Endothelial cell of umbilical vein (primary cell): ENCODE data around the gene IL1R2. TPM values are rescaled to one million over a fixed set of nuclear protein-coding genes. Genes with fewer than 3 reads are reported as not detected.

Experiments used
- BruUV-seq: library from RNA; stranded (reverse); fragments of 400-500 nt; replicated peaks from 2 replicates; lab custom pipeline; 2021; lab: Mats Ljungman, UMichigan
- CTCF ChIA-PET: fragments of 300-600, 350-600 bp; sonication (Branson Sonifier 250); formaldehyde crosslinking; loops from one replicate; lab custom pipeline; 2021; ENCODE audit warnings: antibody characterized with exemption, inconsistent platforms; lab: Charles Lee
- POLR2A ChIA-PET: fragments of 300-600, 350-600 bp; sonication (Branson Sonifier 250); formaldehyde crosslinking; loops from one replicate; lab custom pipeline; 2021; ENCODE audit warnings: antibody characterized with exemption, inconsistent platforms; lab: Charles Lee
- DNase-seq: peaks from one replicate; pipeline ENCODE4 v3.0.0-alpha.2; 2011; ENCODE audit warnings: low read depth, low spot score
- FAIRE-seq: peaks from 2 replicates; lab custom pipeline; 2011; peaks lifted over from hg19 to GRCh38; lab: Jason Lieb, UNC
- H2AFZ ChIP-seq: 2 replicates; pipeline ENCODE4 v1.6.0; 2012; ENCODE audit warnings: low read depth, low read length, control low read depth, inconsistent platforms
- H3K27ac ChIP-seq: 2 replicates; pipeline ENCODE4 v1.5.1; 2011; ENCODE audit warnings: low read depth, mild to moderate bottlenecking, control low read depth, low read length, moderate library complexity; ENCODE audit not compliant: insufficient read depth
- H3K27me3 ChIP-seq, 2 experiments: 2 replicates each; pipeline versions ENCODE4 v1.6.0 to v1.6.1; 2011; ENCODE audit warnings: low read length in 2 of 2, mixed read lengths in 1 of 2; ENCODE audit not compliant: control insufficient read depth in 2 of 2, insufficient read depth in 2 of 2
- H3K36me3 ChIP-seq, 2 experiments: 2 replicates in 1 of 2; 3 replicates in 1 of 2; pipeline ENCODE4 v1.5.1; 2011; ENCODE audit warnings: low read length in 2 of 2, mild to moderate bottlenecking in 1 of 2, moderate library complexity in 1 of 2; ENCODE audit not compliant: control insufficient read depth in 2 of 2, insufficient read depth in 2 of 2; ENCODE audit errors: extremely low read depth in 1 of 2
- H3K4me1 ChIP-seq: 3 replicates; pipeline ENCODE4 v1.5.1; 2011; ENCODE audit warnings: mild to moderate bottlenecking, low read length; ENCODE audit not compliant: control insufficient read depth, insufficient read depth; ENCODE audit errors: extremely low read depth
- H3K4me2 ChIP-seq: 2 replicates; pipeline ENCODE4 v1.6.1; 2011; ENCODE audit warnings: low read length, control low read depth, mixed read lengths; ENCODE audit not compliant: insufficient read depth
- H3K4me3 ChIP-seq, 3 experiments: fragments of 200-600 bp in 1 of 3; sonication (generic), shearing (Covaris generic) in 1 of 3; replicated peaks in 1 of 3; 2 replicates each; pipeline ENCODE4 v1.5.1; 2011 to 2016; ENCODE audit warnings: control low read depth in 3 of 3, low read length in 3 of 3, mild to moderate bottlenecking in 2 of 3, inconsistent platforms in 1 of 3, low read depth in 1 of 3, moderate library complexity in 1 of 3; ENCODE audit not compliant: insufficient read depth in 1 of 3
- H3K79me2 ChIP-seq: 2 replicates; pipeline ENCODE4 v1.6.0; 2012; ENCODE audit warnings: low read length, inconsistent platforms; ENCODE audit not compliant: control insufficient read depth, insufficient read depth
- H3K9ac ChIP-seq: replicated peaks from 2 replicates; pipeline ENCODE3; 2011; ENCODE audit warnings: low read length, control low read depth; ENCODE audit not compliant: insufficient read depth; ENCODE audit errors: extremely low read depth
- H3K9me1 ChIP-seq: replicated peaks from 3 replicates; pipeline ENCODE4 v1.6.0; 2011; ENCODE audit warnings: mild to moderate bottlenecking, low read length; ENCODE audit not compliant: control insufficient read depth, insufficient read depth; ENCODE audit errors: extremely low read depth
- H3K9me3 ChIP-seq: replicated peaks from 2 replicates; pipeline ENCODE4 v1.5.1; 2012; ENCODE audit warnings: low read length, inconsistent platforms; ENCODE audit not compliant: control insufficient read depth, insufficient read depth
- H4K20me1 ChIP-seq: replicated peaks from 2 replicates; pipeline ENCODE3; 2011; ENCODE audit warnings: mild to moderate bottlenecking, low read length; ENCODE audit not compliant: control insufficient read depth, insufficient read depth; ENCODE audit errors: extremely low read depth
- EZH2 ChIP-seq: IDR thresholded peaks from 2 replicates; pipeline ENCODE4 v1.6.1; 2012; ENCODE audit warnings: borderline replicate concordance, low read depth, mild to moderate bottlenecking, moderate library complexity, low read length, inconsistent platforms; ENCODE audit not compliant: severe bottlenecking
- FOS ChIP-seq: IDR thresholded peaks from 2 replicates; pipeline ENCODE4 v1.6.1; 2011; ENCODE audit warnings: mild to moderate bottlenecking, low read length, moderate library complexity, borderline replicate concordance; ENCODE audit not compliant: insufficient read depth
- GATA2 ChIP-seq: IDR thresholded peaks from 2 replicates; pipeline ENCODE4 v1.7.0; 2011; ENCODE audit warnings: low read depth, mild to moderate bottlenecking, moderate library complexity, mixed read lengths, low read length; ENCODE audit not compliant: insufficient read length, insufficient read depth
- JUN ChIP-seq: IDR thresholded peaks from 2 replicates; pipeline ENCODE4 v1.6.1; 2011; ENCODE audit warnings: borderline replicate concordance, low read depth; ENCODE audit not compliant: insufficient read length, insufficient read depth
- MYC ChIP-seq: IDR thresholded peaks from one replicate; pipeline ENCODE4 v1.6.1; 2011; ENCODE audit warnings: mild to moderate bottlenecking, low read depth, low read length
- POLR2A ChIP-seq: IDR thresholded peaks from 2 replicates; pipeline ENCODE4 v1.6.1; 2012; ENCODE audit warnings: low read depth, mild to moderate bottlenecking, control low read depth, low read length
- POLR2AphosphoS5 ChIP-seq: IDR thresholded peaks from 2 replicates; pipeline ENCODE4 v1.6.1; 2012; ENCODE audit warnings: low read depth, mild to moderate bottlenecking, control low read depth, low read length, moderate library complexity; ENCODE audit not compliant: insufficient read depth
- dilution Hi-C: fragments of 300-500 bp; cut with MboI; formaldehyde crosslinking; loops from one replicate; pipeline ENCODE4 v1.15.0; 2019; ENCODE audit warnings: low sequenced_read_pairs; ENCODE audit not compliant: extremely low pct_ligation_motif_present
- intact Hi-C: fragments of 100-400 bp; cut with micrococcal nuclease; formaldehyde crosslinking; loops from one replicate; pipeline ENCODE4 v1.10.0; 2022
- polyA plus RNA-seq, 4 experiments: library from polyadenylated mRNA; depleted of rRNA in 3 of 4; stranded (reverse) in 3 of 4; unstranded in 1 of 4; fragments of >200 nt; gene quantifications; 2 replicates each; pipeline versions ENCODE4 v1.2.1 to v1.2.3, GENCODE V29; 2011 to 2012; ENCODE audit warnings: missing spikeins in 1 of 4
- total RNA-seq: library from RNA; stranded (reverse); gene quantifications from 2 replicates; pipeline ENCODE4 v1.2.3, GENCODE V29; 2021
- TF ChIP-seq, protein P1 (sequence below), 2 donors: IDR thresholded peaks; 1 replicate in 1 of 2; 2 replicates in 1 of 2; pipeline ENCODE4 v1.5.1; 2011; ENCODE audit warnings: low read length in 2 of 2, mild to moderate bottlenecking in 2 of 2, moderate library complexity in 2 of 2, control low read depth in 1 of 2, inconsistent platforms in 1 of 2, low read depth in 1 of 2; ENCODE audit not compliant: insufficient read depth in 1 of 2; ENCODE audit errors: extremely low read depth in 1 of 2
- TF ChIP-seq, protein P2 (sequence below): IDR thresholded peaks from 2 replicates; pipeline ENCODE4 v1.6.1; 2011; ENCODE audit not compliant: insufficient read depth, insufficient read length

Gene IL1R2
- total and polyA plus RNA-seq, 2 donors (not counting 3 experiments of a cell fraction or from before 2014, with no cell fraction given): not detected

GRCh38 chr2:101982495-101983029, 9.2 kb upstream of the IL1R2 start:
- Histone ChIP-seq H3K9me1 (no peaks in the 10 kb centered on the region), H3K9ac (no peak overlapping the region), H3K4me3 (no peak overlapping the region), H4K20me1 (no peaks in the 10 kb centered on the region), H3K36me3 (no peaks in the 10 kb centered on the region), H3K9me3 (no peaks in the 10 kb centered on the region), H3K4me1 (no peaks in the 10 kb centered on the region), H3K79me2 (no peaks in the 10 kb centered on the region), H3K4me2 (no peak overlapping the region), H3K27me3 (peaks cover 0 to 1% of the 10 kb centered on the region in 2 experiments), H3K27ac (no peak overlapping the region), H2AFZ (no peak overlapping the region)
- intact Hi-C loops (loop anchor here (10.0 kb wide), 1 partner anchor 738 kb away; no protein-coding TSS in a partner anchor), dilution Hi-C loops (no loop called here)
- FAIRE-seq: no peak
- TF ChIP-seq, protein P1, sequence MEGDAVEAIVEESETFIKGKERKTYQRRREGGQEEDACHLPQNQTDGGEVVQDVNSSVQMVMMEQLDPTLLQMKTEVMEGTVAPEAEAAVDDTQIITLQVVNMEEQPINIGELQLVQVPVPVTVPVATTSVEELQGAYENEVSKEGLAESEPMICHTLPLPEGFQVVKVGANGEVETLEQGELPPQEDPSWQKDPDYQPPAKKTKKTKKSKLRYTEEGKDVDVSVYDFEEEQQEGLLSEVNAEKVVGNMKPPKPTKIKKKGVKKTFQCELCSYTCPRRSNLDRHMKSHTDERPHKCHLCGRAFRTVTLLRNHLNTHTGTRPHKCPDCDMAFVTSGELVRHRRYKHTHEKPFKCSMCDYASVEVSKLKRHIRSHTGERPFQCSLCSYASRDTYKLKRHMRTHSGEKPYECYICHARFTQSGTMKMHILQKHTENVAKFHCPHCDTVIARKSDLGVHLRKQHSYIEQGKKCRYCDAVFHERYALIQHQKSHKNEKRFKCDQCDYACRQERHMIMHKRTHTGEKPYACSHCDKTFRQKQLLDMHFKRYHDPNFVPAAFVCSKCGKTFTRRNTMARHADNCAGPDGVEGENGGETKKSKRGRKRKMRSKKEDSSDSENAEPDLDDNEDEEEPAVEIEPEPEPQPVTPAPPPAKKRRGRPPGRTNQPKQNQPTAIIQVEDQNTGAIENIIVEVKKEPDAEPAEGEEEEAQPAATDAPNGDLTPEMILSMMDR (IDR thresholded peaks at IDR 0.05; ENCODE audit: extremely low read depth in 1 of 2, insufficient read depth in 1 of 2, low read depth in 1 of 2, low read length in 2 of 2): no peak
- TF ChIP-seq JUN (no peak), GATA2 (no peak), MYC (no peak), POLR2A (no peak), EZH2 (no peak), FOS (no peak), POLR2AphosphoS5 (no peak)
- TF ChIP-seq, protein P2, sequence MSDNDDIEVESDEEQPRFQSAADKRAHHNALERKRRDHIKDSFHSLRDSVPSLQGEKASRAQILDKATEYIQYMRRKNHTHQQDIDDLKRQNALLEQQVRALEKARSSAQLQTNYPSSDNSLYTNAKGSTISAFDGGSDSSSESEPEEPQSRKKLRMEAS: no peak
- CTCF ChIA-PET: interaction anchor here (0.7 to 1.4 kb wide), 4 partner anchors 39 to 640 kb away, joined by 3 to 5 read pairs (median 3); no protein-coding TSS in a partner anchor
- POLR2A ChIA-PET: no interaction called here
- no TSS peak for BruUV-seq
- no peak for DNase-seq
